Stimulated activated CD4-positive, alpha-beta T cell treated with anti-CD3 and anti-CD28 coated beads, Interleukin-15, amount 100 ng/mL, for 1 hour (primary cell): ENCODE data around the gene CNTFR.

Source experiments
- DNase-seq, 2 donors: peaks; one replicate each; pipeline ENCODE4 v3.0.0-alpha.2; 2020; ENCODE audit warnings: low read depth in 1 of 2, low spot score in 1 of 2

The CNTFR gene

GRCh38 chr9:34508951-34509350, 80.6 kb downstream of the CNTFR start:
- DNase-seq, result no peak

- no peak for DNase-seq
Measured at GRCh38 chr9:34508463-34508862, 81.1 kb downstream of the CNTFR start.

GRCh38 chr9:34507966-34508365, 81.6 kb downstream of the CNTFR start:
- DNase-seq, result no peak

- no peak for DNase-seq
Measured at GRCh38 chr9:34507556-34507955, 82.0 kb downstream of the CNTFR start.

- no peak for DNase-seq
Measured at GRCh38 chr9:34506623-34507022, 82.9 kb downstream of the CNTFR start.

GRCh38 chr9:34505370-34506120, 84.0 kb downstream of the CNTFR start:
- DNase-seq, result no peak

GRCh38 chr9:34503406-34503805, 86.1 kb downstream of the CNTFR start:
- DNase-seq, result no peak

- no peak for DNase-seq
Measured at GRCh38 chr9:34502891-34503290, 86.6 kb downstream of the CNTFR start.

GRCh38 chr9:34502471-34502870, 87.1 kb downstream of the CNTFR start:
- no peak for DNase-seq

GRCh38 chr9:34501889-34502425, 87.6 kb downstream of the CNTFR start:
- DNase-seq, result no peak
